PFSK-1 (cell line): ENCODE results near the gene MKI67.

ENCODE experiments used
- FOXP2 ChIP-seq: optimal IDR thresholded peaks from 2 replicates; pipeline ENCODE3; 2011; ENCODE audit warnings: borderline replicate concordance, control low read depth, inconsistent platforms; ENCODE audit not compliant: insufficient read depth; ENCODE audit errors: extremely low read length, extremely low read depth
- POLR2AphosphoS5 ChIP-seq: IDR thresholded peaks from 2 replicates; pipeline ENCODE4 v1.6.1; 2012; ENCODE audit warnings: low read depth, mild to moderate bottlenecking, control low read depth, low read length, moderate library complexity
- SIN3A ChIP-seq: IDR thresholded peaks from 2 replicates; pipeline ENCODE4 v1.6.1; 2012; ENCODE audit warnings: mild to moderate bottlenecking, low read length, moderate library complexity, borderline replicate concordance; ENCODE audit not compliant: insufficient read depth
- TAF1 ChIP-seq: IDR thresholded peaks from 2 replicates; pipeline ENCODE4 v1.6.1; 2012; ENCODE audit warnings: low read length, control low read depth, borderline replicate concordance; ENCODE audit not compliant: insufficient read depth
- TF ChIP-seq, protein P1 (sequence below), 2 experiments: IDR thresholded peaks; 2 replicates each; pipeline versions ENCODE4 v1.6.1 to v1.8.0; 2011 to 2012; ENCODE audit warnings: low read depth in 2 of 2, low read length in 2 of 2, control low read depth in 1 of 2, inconsistent platforms in 1 of 2, mild to moderate bottlenecking in 1 of 2, moderate library complexity in 1 of 2; ENCODE audit not compliant: insufficient read depth in 1 of 2

Gene MKI67

DNA sequence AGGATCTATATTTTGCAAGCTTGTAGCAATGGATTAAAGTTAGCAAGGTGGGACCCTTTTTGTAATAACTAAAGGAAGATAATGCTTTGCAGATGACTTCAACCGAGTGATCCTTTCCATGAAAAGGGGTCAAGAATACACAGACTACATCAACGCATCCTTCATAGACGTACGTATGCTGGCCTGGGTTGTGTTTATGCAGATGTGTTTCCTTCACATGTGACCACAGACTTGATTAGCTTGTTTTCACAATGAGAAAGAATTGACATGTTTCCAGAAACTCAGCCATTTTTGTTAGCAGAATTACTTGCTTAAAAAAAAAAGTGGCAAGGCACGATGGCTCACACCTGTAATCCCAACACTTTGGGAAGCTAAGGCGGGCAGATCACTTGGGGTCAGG lies 54.2 kb downstream of the MKI67 start:
- TF ChIP-seq, protein P1, sequence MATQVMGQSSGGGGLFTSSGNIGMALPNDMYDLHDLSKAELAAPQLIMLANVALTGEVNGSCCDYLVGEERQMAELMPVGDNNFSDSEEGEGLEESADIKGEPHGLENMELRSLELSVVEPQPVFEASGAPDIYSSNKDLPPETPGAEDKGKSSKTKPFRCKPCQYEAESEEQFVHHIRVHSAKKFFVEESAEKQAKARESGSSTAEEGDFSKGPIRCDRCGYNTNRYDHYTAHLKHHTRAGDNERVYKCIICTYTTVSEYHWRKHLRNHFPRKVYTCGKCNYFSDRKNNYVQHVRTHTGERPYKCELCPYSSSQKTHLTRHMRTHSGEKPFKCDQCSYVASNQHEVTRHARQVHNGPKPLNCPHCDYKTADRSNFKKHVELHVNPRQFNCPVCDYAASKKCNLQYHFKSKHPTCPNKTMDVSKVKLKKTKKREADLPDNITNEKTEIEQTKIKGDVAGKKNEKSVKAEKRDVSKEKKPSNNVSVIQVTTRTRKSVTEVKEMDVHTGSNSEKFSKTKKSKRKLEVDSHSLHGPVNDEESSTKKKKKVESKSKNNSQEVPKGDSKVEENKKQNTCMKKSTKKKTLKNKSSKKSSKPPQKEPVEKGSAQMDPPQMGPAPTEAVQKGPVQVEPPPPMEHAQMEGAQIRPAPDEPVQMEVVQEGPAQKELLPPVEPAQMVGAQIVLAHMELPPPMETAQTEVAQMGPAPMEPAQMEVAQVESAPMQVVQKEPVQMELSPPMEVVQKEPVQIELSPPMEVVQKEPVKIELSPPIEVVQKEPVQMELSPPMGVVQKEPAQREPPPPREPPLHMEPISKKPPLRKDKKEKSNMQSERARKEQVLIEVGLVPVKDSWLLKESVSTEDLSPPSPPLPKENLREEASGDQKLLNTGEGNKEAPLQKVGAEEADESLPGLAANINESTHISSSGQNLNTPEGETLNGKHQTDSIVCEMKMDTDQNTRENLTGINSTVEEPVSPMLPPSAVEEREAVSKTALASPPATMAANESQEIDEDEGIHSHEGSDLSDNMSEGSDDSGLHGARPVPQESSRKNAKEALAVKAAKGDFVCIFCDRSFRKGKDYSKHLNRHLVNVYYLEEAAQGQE (IDR thresholded peaks at IDR 0.05; ENCODE audit: insufficient read depth in 1 of 2, low read depth in 2 of 2, low read length in 2 of 2): no peak
- TF ChIP-seq SIN3A (no peak), FOXP2 (no peak), TAF1 (no peak), POLR2AphosphoS5 (no peak)

DNA sequence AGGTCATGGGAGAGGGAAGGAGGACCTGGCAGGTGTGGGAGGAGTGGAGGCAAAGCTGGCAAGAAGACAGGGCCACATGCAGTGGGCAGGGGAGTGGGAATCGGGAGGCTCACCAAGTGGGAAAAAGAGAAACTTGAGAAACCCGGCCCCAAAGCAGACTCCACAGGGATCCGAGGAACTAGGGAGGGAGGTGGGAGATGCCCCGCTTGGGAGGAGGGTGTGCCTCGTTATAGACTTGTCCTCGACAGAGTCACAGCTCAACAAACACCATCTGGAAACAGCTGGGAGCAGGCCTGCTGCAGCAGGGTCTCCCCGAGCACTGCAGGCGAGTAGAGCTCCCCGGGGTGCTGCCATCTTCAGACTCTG lies 54.8 kb downstream of the MKI67 start:
- no peak for TF ChIP-seq POLR2AphosphoS5
- TF ChIP-seq SIN3A: no peak
- TF ChIP-seq, protein P1 (IDR thresholded peaks at IDR 0.05; ENCODE audit: insufficient read depth in 1 of 2, low read depth in 2 of 2, low read length in 2 of 2): no peak
- TF ChIP-seq TAF1: no peak
- TF ChIP-seq FOXP2: no peak

DNA sequence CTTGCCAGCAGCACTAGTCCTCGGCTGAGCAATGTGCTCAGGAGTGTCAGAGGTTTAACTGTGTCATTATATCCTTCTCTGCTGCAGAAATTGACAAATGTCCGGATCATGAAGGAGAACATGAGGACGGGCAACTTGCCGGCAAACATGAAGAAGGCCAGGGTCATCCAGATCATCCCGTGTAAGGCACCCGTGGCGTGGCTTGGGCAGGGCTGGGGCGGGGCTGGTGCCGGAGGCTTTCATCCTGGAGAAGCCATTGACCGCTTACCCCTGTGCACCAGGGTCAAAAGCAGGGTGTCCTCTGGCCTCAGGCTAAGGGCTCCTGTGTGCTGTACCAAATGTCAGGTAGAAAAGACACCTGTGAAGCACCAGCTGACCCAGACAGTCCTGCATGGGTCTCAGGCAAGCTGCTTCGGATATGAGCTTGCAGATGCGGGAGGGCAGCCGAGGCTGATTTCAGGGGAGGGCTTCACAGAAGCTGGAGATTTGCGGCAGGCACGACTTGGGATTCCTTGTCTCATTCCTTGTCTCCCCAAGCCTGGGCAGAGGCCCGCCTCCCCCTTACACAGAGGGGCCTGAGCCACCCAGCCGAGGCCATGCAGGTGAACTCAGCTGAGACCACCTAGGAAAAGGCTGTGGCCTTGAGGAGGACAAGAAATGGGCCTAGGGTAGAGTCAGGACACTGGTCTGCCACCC lies 55.4 kb downstream of the MKI67 start:
- TF ChIP-seq TAF1 (no peak), SIN3A (no peak), POLR2AphosphoS5 (no peak)
- TF ChIP-seq, protein P1 (IDR thresholded peaks at IDR 0.05; ENCODE audit: insufficient read depth in 1 of 2, low read depth in 2 of 2, low read length in 2 of 2): no peak

DNA sequence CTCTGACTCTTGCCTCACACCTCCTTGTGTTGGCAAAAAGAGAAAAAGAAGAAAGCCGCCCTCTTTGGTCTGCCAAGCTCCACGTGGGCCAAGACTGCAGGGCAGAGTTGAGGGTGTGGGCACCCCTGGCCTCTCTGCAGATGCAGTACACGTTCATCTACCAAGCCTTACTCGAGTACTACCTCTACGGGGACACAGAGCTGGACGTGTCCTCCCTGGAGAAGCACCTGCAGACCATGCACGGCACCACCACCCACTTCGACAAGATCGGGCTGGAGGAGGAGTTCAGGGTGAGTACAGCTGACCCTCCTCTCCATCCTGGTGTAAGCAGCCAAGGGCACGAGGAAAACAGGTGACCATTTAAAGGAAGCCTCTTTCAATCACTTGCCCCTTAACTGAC lies 56.1 kb downstream of the MKI67 start:
- TF ChIP-seq SIN3A (no peak), TAF1 (no peak), POLR2AphosphoS5 (no peak), FOXP2 (no peak)
- TF ChIP-seq, protein P1 (IDR thresholded peaks at IDR 0.05; ENCODE audit: insufficient read depth in 1 of 2, low read depth in 2 of 2, low read length in 2 of 2): no peak
